AG04450 (cell line): ENCODE data around the gene DENND1C. TPM values are rescaled to one million over a fixed set of nuclear protein-coding genes. Genes with fewer than 3 reads are reported as not detected.

Experiments
- CTCF ChIA-PET: fragments of 300-600, 350-600 bp; formaldehyde crosslinking; extraction: SDS; loops from one replicate; lab custom pipeline; 2022; ENCODE audit warnings: antibody characterized with exemption, inconsistent platforms; lab: Charles Lee
- POLR2A ChIA-PET: fragments of 350-600 bp; formaldehyde crosslinking; extraction: SDS; loops from one replicate; lab custom pipeline; 2021; ENCODE audit warnings: antibody characterized with exemption, inconsistent platforms; lab: Yijun Ruan, JAX
- DNase-seq: peaks from one replicate; pipeline ENCODE4 v3.0.0-alpha.2; 2011; ENCODE audit warnings: low read depth, low spot score
- H3K27ac ChIP-seq: one replicate; pipeline ENCODE4 v1.5.1; 2012; ENCODE audit warnings: low read depth, low read length, control low read depth
- H3K27me3 ChIP-seq: one replicate; pipeline ENCODE4 v1.6.0; 2012; ENCODE audit warnings: low read length; ENCODE audit not compliant: control insufficient read depth, insufficient read depth
- H3K4me3 ChIP-seq: 2 replicates; pipeline ENCODE4 v1.5.1; 2011; ENCODE audit warnings: mild to moderate bottlenecking, low read depth, low read length, control low read depth
- H3K9me3 ChIP-seq: 2 replicates; pipeline ENCODE4 v1.5.1; 2012; ENCODE audit warnings: low read length; ENCODE audit not compliant: control insufficient read depth, insufficient read depth
- CTCF ChIP-seq: IDR thresholded peaks from 2 replicates; pipeline ENCODE4 v1.5.1; 2011; ENCODE audit warnings: low read depth, low read length, control low read depth, inconsistent platforms
- polyA plus RNA-seq: library from polyadenylated mRNA; depleted of rRNA; stranded (reverse); fragments of >200 nt; gene quantifications from 2 replicates; pipeline ENCODE4 v1.2.3, GENCODE V29; 2011

DENND1C gene
- polyA plus RNA-seq, 1 experiment = not detected

GRCh38 chr19:6521718-6522646, 40.4 kb upstream of the DENND1C start:
- Histone ChIP-seq H3K9me3 (no peaks in the 10 kb centered on the region; the same call in 1 of the 2 replicates), H3K27ac (no peak overlapping the region), H3K27me3 (peaks cover 3% of the 10 kb centered on the region), H3K4me3 (no peak overlapping the region)
- DNase-seq = no peak
- POLR2A ChIA-PET = no interaction called here
- no peak for TF ChIP-seq CTCF
- CTCF ChIA-PET = interaction anchor here (0.7 to 1.7 kb wide), 2 partner anchors 110 to 342 kb away, joined by 3 to 6 read pairs; no protein-coding TSS in a partner anchor

- Histone ChIP-seq H3K27me3 (peaks cover 3% of the 10 kb centered on the region), H3K4me3 (no peak overlapping the region), H3K27ac (no peak overlapping the region), H3K9me3 (no peaks in the 10 kb centered on the region; the same call in 1 of the 2 replicates)
- CTCF ChIA-PET = interaction anchor here (0.9 kb wide), 1 partner anchor 218 kb away, joined by 3 read pairs; the partner anchor contains the start of gene GPR108
- no peak for TF ChIP-seq CTCF
- POLR2A ChIA-PET = no interaction called here
- DNase-seq = no peak
Observed at GRCh38 chr19:6519289-6519688, 37.7 kb upstream of the DENND1C start.

GRCh38 chr19:6518145-6518911, 36.7 kb upstream of the DENND1C start:
- DNase-seq = no peak
- Histone ChIP-seq H3K9me3 (no peaks in the 10 kb centered on the region; the same call in 1 of the 2 replicates), H3K27ac (no peak overlapping the region), H3K27me3 (peaks cover 3% of the 10 kb centered on the region), H3K4me3 (no peak overlapping the region)
- no peak for TF ChIP-seq CTCF
- ChIA-PET POLR2A (no interaction called here), CTCF (interaction anchor here (0.7 to 4.5 kb wide), 4 partner anchors 214 to 1226 kb away, joined by 5 to 32 read pairs (median 5); no protein-coding TSS in a partner anchor)

GRCh38 chr19:6516659-6517291, 35.2 kb upstream of the DENND1C start:
- peak; percentile 20 for DNase-seq
- Histone ChIP-seq H3K9me3 (no peaks in the 10 kb centered on the region; the same call in 1 of the 2 replicates), H3K27ac (peak overlapping the region; percentile 2), H3K27me3 (no peaks in the 10 kb centered on the region), H3K4me3 (peak overlapping the region; percentile 67)
- ChIA-PET CTCF (interaction anchor here (0.6 to 4.5 kb wide), 16 partner anchors 7 to 1682 kb away, joined by 3 to 32 read pairs (median 4); partner anchors contain the start of gene TNFSF9), POLR2A (interaction anchor here (1.0 kb wide), 1 partner anchor 221 kb away, joined by 3 read pairs; the partner anchor contains the start of gene GPR108)
- peak; percentile 89 for TF ChIP-seq CTCF
